Measurements from ENCODE around the gene DDX56. TPM values are rescaled to one million over a fixed set of nuclear protein-coding genes. Genes with fewer than 3 reads are reported as not detected.
"Not testable (repeated sequence)": the region's sequence is repeated elsewhere in the genome, so short reads cannot be mapped to it uniquely, and the experiment has no call there.

The DDX56 gene
- total RNA-seq, 1 experiment from 2014 or later, result 147 TPM

- Histone ChIP-seq H3K27ac (ENCODE audit: low read length) (no peak overlapping the region), H3K9me3 (ENCODE audit: control insufficient read depth, insufficient read depth, low read depth, low read length) (no peaks in the 10 kb centered on the region), H3K36me3 (ENCODE audit: control insufficient read depth, insufficient read depth, low read length) (no peaks in the 10 kb centered on the region), H3K4me3 (ENCODE audit: low read depth in 2 of 2, low read length in 2 of 2) (no peak overlapping the region), H3K27me3 (ENCODE audit: control insufficient read depth, insufficient read depth, low read length) (no peaks in the 10 kb centered on the region), H3K4me1 (ENCODE audit: control insufficient read depth, insufficient read depth, low read length) (no peaks in the 10 kb centered on the region)
- ChIA-PET POLR2A (interaction anchor here (0.7 kb wide), 2 partner anchors 8 to 251 kb away, joined by 3 to 6 read pairs; no protein-coding TSS in a partner anchor), CTCF (no interaction called here)
- DNase-seq (ENCODE audit: low read depth, low spot score) (no peak), ATAC-seq (no peak)
- in situ Hi-C loops (cut with HindIII; ENCODE audit: low pct_unique_long_range_greater_than_20kb, low sequenced_read_pairs), result no loop called here
- intact Hi-C loops (cut with micrococcal nuclease; ENCODE audit: unreplicated experiment), result no loop called here
- BruUV-seq (replicated peaks), result no TSS peak
- no peak for TF ChIP-seq POLR2AphosphoS5 (IDR thresholded peaks at IDR 0.05; ENCODE audit: low read depth, low read length)
Observed at GRCh38 chr7:44602576-44602910, 28.8 kb upstream of the DDX56 start.

GRCh38 chr7:44599222-44599621, 25.5 kb upstream of the DDX56 start:
- CTCF ChIA-PET, result no interaction called here
- H3K9me3 ChIP-seq (ENCODE audit: control insufficient read depth, insufficient read depth, low read depth, low read length), result no peaks in the 10 kb centered on the region
- POLR2A ChIA-PET, result no interaction called here
- no peaks in the 10 kb centered on the region for H3K27me3 ChIP-seq (ENCODE audit: control insufficient read depth, insufficient read depth, low read length)
- no peak overlapping the region for H3K4me3 ChIP-seq (ENCODE audit: low read depth in 2 of 2, low read length in 2 of 2)
- no peak overlapping the region for H3K27ac ChIP-seq (ENCODE audit: low read length)
- TF ChIP-seq CTCF (IDR thresholded peaks at IDR 0.05) (no peak), REST (IDR thresholded peaks at IDR 0.05; ENCODE audit: insufficient read depth in 1 of 2, low read depth in 2 of 2, low read length in 1 of 2) (no peak), POLR2AphosphoS5 (IDR thresholded peaks at IDR 0.05; ENCODE audit: low read depth, low read length) (no peak), TCF7L2 (IDR thresholded peaks at IDR 0.05; ENCODE audit: low read depth, low read length) (no peak), SIN3A (IDR thresholded peaks at IDR 0.05; ENCODE audit: borderline replicate concordance, insufficient read depth, low read depth, low read length) (no peak)
- H3K36me3 ChIP-seq (ENCODE audit: control insufficient read depth, insufficient read depth, low read length), result no peaks in the 10 kb centered on the region
- no TSS peak for BruUV-seq (replicated peaks)
- ATAC-seq (no peak), DNase-seq (ENCODE audit: low read depth, low spot score) (no peak)
- in situ Hi-C loops (cut with HindIII; ENCODE audit: low pct_unique_long_range_greater_than_20kb, low sequenced_read_pairs) (no loop called here), intact Hi-C loops (cut with micrococcal nuclease; ENCODE audit: unreplicated experiment) (no loop called here)
- H3K4me1 ChIP-seq (ENCODE audit: control insufficient read depth, insufficient read depth, low read length), result 0 out of 2 replicates have a peak, but pooled peaks cover 5% of the 10 kb centered on the region

- POLR2A ChIA-PET, result interaction anchor here (0.7 kb wide), 1 partner anchor 22 kb away, joined by 4 read pairs; no protein-coding TSS in a partner anchor
- CTCF ChIA-PET; ATAC-seq; in situ Hi-C loops (cut with HindIII; ENCODE audit: low pct_unique_long_range_greater_than_20kb, low sequenced_read_pairs); H3K4me3 ChIP-seq (ENCODE audit: low read depth in 2 of 2, low read length in 2 of 2); H3K4me1 ChIP-seq (ENCODE audit: control insufficient read depth, insufficient read depth, low read length); intact Hi-C loops (cut with micrococcal nuclease; ENCODE audit: unreplicated experiment); DNase-seq (ENCODE audit: low read depth, low spot score); H3K36me3 ChIP-seq (ENCODE audit: control insufficient read depth, insufficient read depth, low read length); H3K27ac ChIP-seq (ENCODE audit: low read length); BruUV-seq (replicated peaks); H3K9me3 ChIP-seq (ENCODE audit: control insufficient read depth, insufficient read depth, low read depth, low read length); H3K27me3 ChIP-seq (ENCODE audit: control insufficient read depth, insufficient read depth, low read length): not testable (repeated sequence)
Observed at GRCh38 chr7:44597181-44597580, 23.5 kb upstream of the DDX56 start.
